ENCODE measurements around the gene LRIG3.
"Not testable (repeated sequence)": the region's sequence is repeated elsewhere in the genome, so short reads cannot be mapped to it uniquely, and the experiment has no call there.

The LRIG3 gene

GRCh38 chr12:58957298-58957697, 37.0 kb upstream of the LRIG3 start:
- no peaks in the 10 kb centered on the region for H3K79me2 ChIP-seq (ENCODE audit: control insufficient read depth, insufficient read depth, low read length, unreplicated experiment)
- no peaks in the 10 kb centered on the region for H3K4me1 ChIP-seq (ENCODE audit: control insufficient read depth, insufficient read depth, low read length, unreplicated experiment)
- no peak overlapping the region for H2AFZ ChIP-seq (ENCODE audit: low read length, unreplicated experiment)
- no peak overlapping the region for H3K27ac ChIP-seq (ENCODE audit: low read depth, low read length)
- H3K27me3 ChIP-seq (ENCODE audit: insufficient read depth, low read length), result no peaks in the 10 kb centered on the region
- H3K36me3 ChIP-seq (ENCODE audit: insufficient read depth, low read length), result no peaks in the 10 kb centered on the region
- H3K4me3 ChIP-seq (ENCODE audit: low read depth, low read length), result no peak overlapping the region

- H3K36me3 ChIP-seq (ENCODE audit: insufficient read depth, low read length), result no peaks in the 10 kb centered on the region
- H3K4me1 ChIP-seq (ENCODE audit: control insufficient read depth, insufficient read depth, low read length, unreplicated experiment), result no peaks in the 10 kb centered on the region
- no peak overlapping the region for H2AFZ ChIP-seq (ENCODE audit: low read length, unreplicated experiment)
- no peak overlapping the region for H3K4me3 ChIP-seq (ENCODE audit: low read depth, low read length)
- H3K79me2 ChIP-seq (ENCODE audit: control insufficient read depth, insufficient read depth, low read length, unreplicated experiment), result no peaks in the 10 kb centered on the region
- H3K27ac ChIP-seq (ENCODE audit: low read depth, low read length), result no peak overlapping the region
- no peaks in the 10 kb centered on the region for H3K27me3 ChIP-seq (ENCODE audit: insufficient read depth, low read length)
Observed at GRCh38 chr12:58955849-58956248, 35.5 kb upstream of the LRIG3 start.

GRCh38 chr12:58954002-58954401, 33.7 kb upstream of the LRIG3 start:
- Histone ChIP-seq H3K27ac (ENCODE audit: low read depth, low read length) (no peak overlapping the region), H3K36me3 (ENCODE audit: insufficient read depth, low read length) (no peaks in the 10 kb centered on the region), H3K4me3 (ENCODE audit: low read depth, low read length) (no peak overlapping the region)

GRCh38 chr12:58950739-58951100, 30.4 kb upstream of the LRIG3 start:
- H3K4me3 ChIP-seq (ENCODE audit: low read depth, low read length), result no peak overlapping the region
- no peaks in the 10 kb centered on the region for H3K27me3 ChIP-seq (ENCODE audit: insufficient read depth, low read length)
- no peaks in the 10 kb centered on the region for H3K36me3 ChIP-seq (ENCODE audit: insufficient read depth, low read length)
- no peak overlapping the region for H2AFZ ChIP-seq (ENCODE audit: low read length, unreplicated experiment)
- no peaks in the 10 kb centered on the region for H3K4me1 ChIP-seq (ENCODE audit: control insufficient read depth, insufficient read depth, low read length, unreplicated experiment)
- H3K79me2 ChIP-seq (ENCODE audit: control insufficient read depth, insufficient read depth, low read length, unreplicated experiment), result no peaks in the 10 kb centered on the region
- H3K27ac ChIP-seq (ENCODE audit: low read depth, low read length), result no peak overlapping the region

More at GRCh38 chr12:58954002-58954401, 33.7 kb upstream of the LRIG3 start:
- Histone ChIP-seq H3K4me1 (ENCODE audit: control insufficient read depth, insufficient read depth, low read length, unreplicated experiment) (no peaks in the 10 kb centered on the region), H3K27me3 (ENCODE audit: insufficient read depth, low read length) (no peaks in the 10 kb centered on the region), H3K79me2 (ENCODE audit: control insufficient read depth, insufficient read depth, low read length, unreplicated experiment) (no peaks in the 10 kb centered on the region), H2AFZ (ENCODE audit: low read length, unreplicated experiment) (no peak overlapping the region)

- H3K36me3 ChIP-seq (ENCODE audit: insufficient read depth, low read length); H3K27me3 ChIP-seq (ENCODE audit: insufficient read depth, low read length); H3K4me3 ChIP-seq (ENCODE audit: low read depth, low read length); H3K79me2 ChIP-seq (ENCODE audit: control insufficient read depth, insufficient read depth, low read length, unreplicated experiment); H2AFZ ChIP-seq (ENCODE audit: low read length, unreplicated experiment); H3K27ac ChIP-seq (ENCODE audit: low read depth, low read length); H3K4me1 ChIP-seq (ENCODE audit: control insufficient read depth, insufficient read depth, low read length, unreplicated experiment): not testable (repeated sequence)
Observed at GRCh38 chr12:58949954-58950738, 29.8 kb upstream of the LRIG3 start.

- H3K36me3 ChIP-seq (ENCODE audit: insufficient read depth, low read length), result no peaks in the 10 kb centered on the region
- H3K79me2 ChIP-seq (ENCODE audit: control insufficient read depth, insufficient read depth, low read length, unreplicated experiment), result no peaks in the 10 kb centered on the region
- no peak overlapping the region for H2AFZ ChIP-seq (ENCODE audit: low read length, unreplicated experiment)
- no peak overlapping the region for H3K27ac ChIP-seq (ENCODE audit: low read depth, low read length)
- H3K4me3 ChIP-seq (ENCODE audit: low read depth, low read length), result no peak overlapping the region
- H3K4me1 ChIP-seq (ENCODE audit: control insufficient read depth, insufficient read depth, low read length, unreplicated experiment), result no peaks in the 10 kb centered on the region
- no peaks in the 10 kb centered on the region for H3K27me3 ChIP-seq (ENCODE audit: insufficient read depth, low read length)
Observed at GRCh38 chr12:58943079-58943478, 22.8 kb upstream of the LRIG3 start.

GRCh38 chr12:58942345-58942744, 22.0 kb upstream of the LRIG3 start:
- Histone ChIP-seq H2AFZ (ENCODE audit: low read length, unreplicated experiment) (no peak overlapping the region), H3K27me3 (ENCODE audit: insufficient read depth, low read length) (no peaks in the 10 kb centered on the region), H3K4me1 (ENCODE audit: control insufficient read depth, insufficient read depth, low read length, unreplicated experiment) (no peaks in the 10 kb centered on the region), H3K79me2 (ENCODE audit: control insufficient read depth, insufficient read depth, low read length, unreplicated experiment) (no peaks in the 10 kb centered on the region), H3K36me3 (ENCODE audit: insufficient read depth, low read length) (no peaks in the 10 kb centered on the region), H3K27ac (ENCODE audit: low read depth, low read length) (no peak overlapping the region), H3K4me3 (ENCODE audit: low read depth, low read length) (no peak overlapping the region)

GRCh38 chr12:58939399-58940100, 19.2 kb upstream of the LRIG3 start:
- Histone ChIP-seq H3K36me3 (ENCODE audit: insufficient read depth, low read length) (no peaks in the 10 kb centered on the region), H3K79me2 (ENCODE audit: control insufficient read depth, insufficient read depth, low read length, unreplicated experiment) (no peaks in the 10 kb centered on the region), H3K27ac (ENCODE audit: low read depth, low read length) (no peak overlapping the region), H3K4me1 (ENCODE audit: control insufficient read depth, insufficient read depth, low read length, unreplicated experiment) (no peaks in the 10 kb centered on the region), H3K4me3 (ENCODE audit: low read depth, low read length) (no peak overlapping the region), H2AFZ (ENCODE audit: low read length, unreplicated experiment) (no peak overlapping the region), H3K27me3 (ENCODE audit: insufficient read depth, low read length) (no peaks in the 10 kb centered on the region)

- H3K27ac ChIP-seq (ENCODE audit: low read depth, low read length), result no peak overlapping the region
- H2AFZ ChIP-seq (ENCODE audit: low read length, unreplicated experiment), result no peak overlapping the region
- H3K4me1 ChIP-seq (ENCODE audit: control insufficient read depth, insufficient read depth, low read length, unreplicated experiment), result no peaks in the 10 kb centered on the region
- no peaks in the 10 kb centered on the region for H3K79me2 ChIP-seq (ENCODE audit: control insufficient read depth, insufficient read depth, low read length, unreplicated experiment)
- H3K4me3 ChIP-seq (ENCODE audit: low read depth, low read length), result no peak overlapping the region
- no peaks in the 10 kb centered on the region for H3K27me3 ChIP-seq (ENCODE audit: insufficient read depth, low read length)
- no peaks in the 10 kb centered on the region for H3K36me3 ChIP-seq (ENCODE audit: insufficient read depth, low read length)
Observed at GRCh38 chr12:58938440-58938839, 18.1 kb upstream of the LRIG3 start.

GRCh38 chr12:58934528-58934927, 14.2 kb upstream of the LRIG3 start:
- no peaks in the 10 kb centered on the region for H3K4me1 ChIP-seq (ENCODE audit: control insufficient read depth, insufficient read depth, low read length, unreplicated experiment)
- H3K36me3 ChIP-seq (ENCODE audit: insufficient read depth, low read length), result no peaks in the 10 kb centered on the region
- no peak overlapping the region for H3K4me3 ChIP-seq (ENCODE audit: low read depth, low read length)
- H2AFZ ChIP-seq (ENCODE audit: low read length, unreplicated experiment), result no peak overlapping the region
- H3K27me3 ChIP-seq (ENCODE audit: insufficient read depth, low read length), result no peaks in the 10 kb centered on the region
- no peak overlapping the region for H3K27ac ChIP-seq (ENCODE audit: low read depth, low read length)
- no peaks in the 10 kb centered on the region for H3K79me2 ChIP-seq (ENCODE audit: control insufficient read depth, insufficient read depth, low read length, unreplicated experiment)
